ENCODE measurements around the gene ZNF735.
"Not testable (repeated sequence)": the region's sequence is repeated elsewhere in the genome, so short reads cannot be mapped to it uniquely, and the experiment has no call there.

ZNF735 gene

GRCh38 chr7:64206903-64207302 is at the start of gene ZNF735:
Gene ZNF735, plus strand, starts transcription at chr7:64207203. Its CDS starts 0 bp downstream, at chr7:64207203.
- H3K27me3 ChIP-seq (ENCODE audit: control insufficient read depth in 1 of 2, insufficient read depth in 2 of 2, low read length in 2 of 2): no peaks in the 10 kb centered on the region
- H3K4me3 ChIP-seq (ENCODE audit: low read depth in 1 of 2, low read length in 2 of 2): no peak within 1 kb of the TSS
- H3K9me3 ChIP-seq (ENCODE audit: low read length): no peaks in the 10 kb centered on the region
- H3K27ac ChIP-seq (ENCODE audit: low read depth, low read length): no peak within 1 kb of the TSS
- H3K9ac ChIP-seq (ENCODE audit: low read length): no peak within 1 kb of the TSS
- no peaks in the 10 kb centered on the region for H3K4me1 ChIP-seq (ENCODE audit: insufficient read depth, low read length)
- no peaks in the 10 kb centered on the region for H3K36me3 ChIP-seq (ENCODE audit: insufficient read depth, low read length)

- not testable (repeated sequence) for H3K9me3 ChIP-seq (ENCODE audit: low read length); H3K4me1 ChIP-seq (ENCODE audit: insufficient read depth, low read length); H3K27me3 ChIP-seq (ENCODE audit: control insufficient read depth in 1 of 2, insufficient read depth in 2 of 2, low read length in 2 of 2); H3K9ac ChIP-seq (ENCODE audit: low read length); H3K4me3 ChIP-seq (ENCODE audit: low read depth in 1 of 2, low read length in 2 of 2); H3K27ac ChIP-seq (ENCODE audit: low read depth, low read length); H3K36me3 ChIP-seq (ENCODE audit: insufficient read depth, low read length)
Observed at GRCh38 chr7:64170974-64171373, 36.0 kb upstream of the ZNF735 start.

DNA sequence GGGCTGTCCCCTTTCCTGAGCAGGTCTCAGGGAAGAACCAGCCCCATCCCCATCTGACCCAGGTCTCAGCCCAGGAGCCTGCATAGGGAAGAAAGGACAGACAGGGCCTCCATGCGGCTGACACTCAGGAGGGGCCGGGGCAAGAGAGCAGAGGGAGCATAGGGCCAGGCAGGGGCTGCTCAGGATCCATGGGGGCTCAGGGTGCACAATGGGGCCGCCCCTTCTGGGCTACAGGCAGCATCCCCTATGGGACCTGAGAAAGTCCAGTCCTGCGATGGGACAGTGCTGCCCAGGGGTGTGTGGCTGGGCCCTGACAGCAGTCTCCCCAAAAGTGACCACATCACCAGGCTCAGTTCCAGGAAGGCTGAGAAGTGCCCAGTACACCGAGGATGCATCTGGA is 32.7 kb upstream of the ZNF735 start:
- Histone ChIP-seq H3K27me3 (ENCODE audit: control insufficient read depth in 1 of 2, insufficient read depth in 2 of 2, low read length in 2 of 2) (no peaks in the 10 kb centered on the region), H3K27ac (ENCODE audit: low read depth, low read length) (no peak overlapping the region), H3K4me3 (ENCODE audit: low read depth in 1 of 2, low read length in 2 of 2) (no peak overlapping the region), H3K9me3 (ENCODE audit: low read length) (no peaks in the 10 kb centered on the region), H3K9ac (ENCODE audit: low read length) (no peak overlapping the region), H3K36me3 (ENCODE audit: insufficient read depth, low read length) (no peaks in the 10 kb centered on the region), H3K4me1 (ENCODE audit: insufficient read depth, low read length) (no peaks in the 10 kb centered on the region)

GRCh38 chr7:64174941-64175340 is 32.1 kb upstream of the ZNF735 start:
- no peaks in the 10 kb centered on the region for H3K27me3 ChIP-seq (ENCODE audit: control insufficient read depth in 1 of 2, insufficient read depth in 2 of 2, low read length in 2 of 2)
- no peaks in the 10 kb centered on the region for H3K36me3 ChIP-seq (ENCODE audit: insufficient read depth, low read length)
- H3K9ac ChIP-seq (ENCODE audit: low read length): no peak overlapping the region
- H3K27ac ChIP-seq (ENCODE audit: low read depth, low read length): no peak overlapping the region
- H3K9me3 ChIP-seq (ENCODE audit: low read length): no peaks in the 10 kb centered on the region
- H3K4me1 ChIP-seq (ENCODE audit: insufficient read depth, low read length): no peaks in the 10 kb centered on the region
- H3K4me3 ChIP-seq (ENCODE audit: low read depth in 1 of 2, low read length in 2 of 2): no peak overlapping the region

GRCh38 chr7:64180989-64181388 is 26.0 kb upstream of the ZNF735 start:
- H3K27ac ChIP-seq (ENCODE audit: low read depth, low read length): no peak overlapping the region
- H3K27me3 ChIP-seq (ENCODE audit: control insufficient read depth in 1 of 2, insufficient read depth in 2 of 2, low read length in 2 of 2): peaks cover 0 to 11% of the 10 kb centered on the region in 2 donors
- no peak overlapping the region for H3K4me3 ChIP-seq (ENCODE audit: low read depth in 1 of 2, low read length in 2 of 2)
- no peaks in the 10 kb centered on the region for H3K9me3 ChIP-seq (ENCODE audit: low read length)
- H3K36me3 ChIP-seq (ENCODE audit: insufficient read depth, low read length): no peaks in the 10 kb centered on the region
- no peaks in the 10 kb centered on the region for H3K4me1 ChIP-seq (ENCODE audit: insufficient read depth, low read length)
- H3K9ac ChIP-seq (ENCODE audit: low read length): no peak overlapping the region

GRCh38 chr7:64181586-64181985 is 25.4 kb upstream of the ZNF735 start:
- no peaks in the 10 kb centered on the region for H3K9me3 ChIP-seq (ENCODE audit: low read length)
- no peaks in the 10 kb centered on the region for H3K36me3 ChIP-seq (ENCODE audit: insufficient read depth, low read length)
- no peaks in the 10 kb centered on the region for H3K4me1 ChIP-seq (ENCODE audit: insufficient read depth, low read length)
- no peak overlapping the region for H3K4me3 ChIP-seq (ENCODE audit: low read depth in 1 of 2, low read length in 2 of 2)
- no peak overlapping the region for H3K9ac ChIP-seq (ENCODE audit: low read length)
- H3K27me3 ChIP-seq (ENCODE audit: control insufficient read depth in 1 of 2, insufficient read depth in 2 of 2, low read length in 2 of 2): peaks cover 0 to 11% of the 10 kb centered on the region in 2 donors
- H3K27ac ChIP-seq (ENCODE audit: low read depth, low read length): no peak overlapping the region

DNA sequence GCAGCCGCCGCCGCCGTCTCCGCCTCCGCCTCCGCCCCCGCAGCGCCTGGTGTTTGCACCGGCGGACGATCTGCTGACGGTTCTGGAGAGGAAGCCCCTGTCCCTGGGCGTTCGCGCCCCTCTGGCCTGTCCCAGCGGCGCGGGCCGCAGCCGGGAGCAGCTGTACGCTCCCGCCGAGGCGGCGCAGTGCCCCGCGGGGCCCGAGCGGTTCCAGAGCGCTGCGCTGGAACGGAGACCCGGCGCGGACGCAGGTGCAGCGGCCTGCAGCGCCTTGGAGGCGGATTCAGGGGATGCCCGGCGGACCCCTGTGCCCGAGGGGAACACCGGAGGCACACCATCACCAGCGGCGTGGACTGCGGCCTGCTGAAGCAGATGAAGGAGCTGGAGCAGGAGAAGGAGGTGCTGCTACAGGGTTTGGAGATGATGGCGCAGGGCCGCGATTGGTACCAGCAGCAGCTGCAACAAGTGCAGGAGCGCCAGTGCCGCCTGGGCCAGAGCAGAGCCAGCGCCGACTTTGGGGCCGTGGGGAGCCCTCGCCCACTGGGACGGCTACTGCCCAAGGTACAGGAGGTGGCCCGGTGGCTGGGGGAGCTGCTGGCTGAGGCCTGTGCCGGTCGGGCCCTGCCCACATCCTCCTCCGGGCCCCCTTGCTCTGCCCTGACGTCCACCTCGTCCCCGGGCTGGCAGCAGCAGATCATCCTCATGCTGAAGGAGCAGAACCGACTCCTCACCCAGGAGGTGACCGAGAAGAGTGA is 24.8 kb upstream of the ZNF735 start:
- Histone ChIP-seq H3K4me3 (ENCODE audit: low read depth in 1 of 2, low read length in 2 of 2) (no peak overlapping the region), H3K4me1 (ENCODE audit: insufficient read depth, low read length) (no peaks in the 10 kb centered on the region), H3K27ac (ENCODE audit: low read depth, low read length) (no peak overlapping the region), H3K9ac (ENCODE audit: low read length) (no peak overlapping the region), H3K27me3 (ENCODE audit: control insufficient read depth in 1 of 2, insufficient read depth in 2 of 2, low read length in 2 of 2) (peaks cover 0 to 11% of the 10 kb centered on the region in 2 donors), H3K36me3 (ENCODE audit: insufficient read depth, low read length) (no peaks in the 10 kb centered on the region), H3K9me3 (ENCODE audit: low read length) (no peaks in the 10 kb centered on the region)

DNA sequence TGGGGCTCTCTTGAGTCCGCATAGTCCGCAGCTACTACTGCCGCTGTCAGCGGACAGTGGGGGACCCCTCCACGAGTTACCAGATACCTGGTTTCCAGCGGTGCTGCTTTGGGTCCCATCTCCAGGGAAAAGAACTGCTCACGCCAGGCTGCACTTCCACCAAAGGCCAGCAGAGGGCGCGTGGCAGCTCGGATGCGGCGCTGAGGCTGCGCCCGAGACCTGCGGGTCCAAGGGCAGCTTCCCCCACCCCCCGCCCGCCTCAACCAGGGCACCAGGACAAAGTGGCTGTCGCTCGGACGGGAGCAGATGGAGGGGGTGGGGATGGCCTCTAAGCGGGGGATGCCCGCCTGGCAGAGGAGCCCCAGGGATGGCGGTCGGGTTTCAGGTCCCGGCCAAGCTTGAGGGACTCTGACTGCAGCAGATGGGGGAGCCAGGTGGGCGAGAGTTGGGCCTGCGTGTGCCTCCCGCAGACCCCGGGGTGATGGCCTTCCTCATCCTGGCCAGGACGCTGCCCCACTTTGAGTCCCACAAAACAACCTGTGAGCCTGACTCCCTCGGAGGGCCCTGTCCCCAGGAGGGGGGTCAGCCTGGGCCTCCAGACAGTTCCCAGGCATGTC is 23.8 kb upstream of the ZNF735 start:
- Histone ChIP-seq H3K9ac (ENCODE audit: low read length) (no peak overlapping the region), H3K27ac (ENCODE audit: low read depth, low read length) (no peak overlapping the region), H3K9me3 (ENCODE audit: low read length) (no peaks in the 10 kb centered on the region), H3K4me3 (ENCODE audit: low read depth in 1 of 2, low read length in 2 of 2) (no peak overlapping the region), H3K27me3 (ENCODE audit: control insufficient read depth in 1 of 2, insufficient read depth in 2 of 2, low read length in 2 of 2) (peaks cover 0 to 11% of the 10 kb centered on the region in 2 donors), H3K36me3 (ENCODE audit: insufficient read depth, low read length) (no peaks in the 10 kb centered on the region), H3K4me1 (ENCODE audit: insufficient read depth, low read length) (no peaks in the 10 kb centered on the region)

DNA sequence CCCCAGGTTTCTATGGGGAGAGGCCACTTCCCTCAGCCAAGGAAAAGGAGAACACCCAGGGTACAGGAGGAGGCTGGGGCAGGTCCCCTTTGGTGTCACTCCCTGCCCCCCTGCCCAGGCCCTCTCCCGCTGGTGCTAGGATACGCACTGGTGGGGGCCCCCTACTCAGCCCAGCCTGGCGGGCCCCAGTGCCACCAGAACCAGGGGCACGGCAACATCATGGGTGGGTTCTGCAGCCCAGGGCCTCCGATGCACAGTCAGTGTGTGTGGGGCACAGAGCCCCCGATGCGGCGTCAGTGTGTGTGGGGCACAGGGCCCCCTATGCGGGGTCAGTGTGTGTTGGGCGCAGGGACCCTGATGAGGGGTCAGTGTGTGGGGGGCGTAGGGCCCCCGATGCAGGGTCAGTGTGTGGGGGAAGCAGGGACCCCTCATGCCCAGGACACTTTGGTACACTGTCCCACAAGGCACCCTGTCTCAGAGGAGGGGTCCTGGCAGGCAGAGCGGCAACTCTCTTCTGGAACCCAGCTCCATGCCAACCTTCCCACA is 23.1 kb upstream of the ZNF735 start:
- peaks cover 0 to 11% of the 10 kb centered on the region in 2 donors for H3K27me3 ChIP-seq (ENCODE audit: control insufficient read depth in 1 of 2, insufficient read depth in 2 of 2, low read length in 2 of 2)
- no peaks in the 10 kb centered on the region for H3K36me3 ChIP-seq (ENCODE audit: insufficient read depth, low read length)
- H3K9ac ChIP-seq (ENCODE audit: low read length): no peak overlapping the region
- no peak overlapping the region for H3K27ac ChIP-seq (ENCODE audit: low read depth, low read length)
- no peaks in the 10 kb centered on the region for H3K4me1 ChIP-seq (ENCODE audit: insufficient read depth, low read length)
- no peaks in the 10 kb centered on the region for H3K9me3 ChIP-seq (ENCODE audit: low read length)
- no peak overlapping the region for H3K4me3 ChIP-seq (ENCODE audit: low read depth in 1 of 2, low read length in 2 of 2)

DNA sequence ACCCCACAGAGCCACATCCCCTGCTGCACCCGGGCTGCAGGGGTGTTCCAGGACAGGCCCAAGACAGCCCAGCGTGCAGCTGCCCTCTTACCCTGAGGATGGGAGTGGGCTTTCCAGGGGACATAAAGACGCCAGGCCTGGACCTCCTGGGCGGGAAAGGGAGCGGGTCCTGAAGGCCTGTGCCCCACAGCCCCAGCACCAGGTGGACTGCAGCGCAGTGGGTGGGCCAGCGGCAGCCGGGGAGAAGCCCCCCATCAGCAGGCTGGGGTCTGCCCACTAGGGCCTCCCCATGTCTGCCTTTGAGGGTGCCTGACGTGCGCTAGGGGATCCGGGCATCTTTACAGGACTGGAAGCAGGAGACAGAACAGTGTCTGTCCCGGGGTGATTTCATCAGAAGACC is 22.6 kb upstream of the ZNF735 start:
- H3K4me3 ChIP-seq (ENCODE audit: low read depth in 1 of 2, low read length in 2 of 2): no peak overlapping the region
- H3K27ac ChIP-seq (ENCODE audit: low read depth, low read length): no peak overlapping the region
- H3K27me3 ChIP-seq (ENCODE audit: control insufficient read depth in 1 of 2, insufficient read depth in 2 of 2, low read length in 2 of 2): peaks cover 0 to 11% of the 10 kb centered on the region in 2 donors
- no peak overlapping the region for H3K9ac ChIP-seq (ENCODE audit: low read length)
- no peaks in the 10 kb centered on the region for H3K9me3 ChIP-seq (ENCODE audit: low read length)
- no peaks in the 10 kb centered on the region for H3K4me1 ChIP-seq (ENCODE audit: insufficient read depth, low read length)
- H3K36me3 ChIP-seq (ENCODE audit: insufficient read depth, low read length): no peaks in the 10 kb centered on the region

DNA sequence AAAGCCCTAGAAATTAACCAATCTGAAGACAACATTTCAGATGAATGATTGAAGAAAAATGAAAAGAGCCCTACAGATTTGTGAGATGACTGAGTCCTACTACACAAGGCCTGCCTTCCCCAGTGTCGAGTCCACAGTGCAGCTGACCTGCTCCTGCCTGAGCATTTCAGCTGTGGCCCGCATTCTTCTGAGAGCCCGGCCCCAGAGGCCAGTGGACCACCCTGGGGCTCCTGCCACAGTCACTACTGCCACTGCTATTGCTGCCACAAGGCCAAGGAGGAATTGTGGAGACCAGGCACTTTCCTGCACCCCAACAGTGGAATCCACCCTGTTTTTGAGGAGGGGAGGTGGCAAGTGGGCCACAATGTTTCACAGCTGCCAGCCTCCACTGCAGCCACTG is 19.6 kb upstream of the ZNF735 start:
- H3K27me3 ChIP-seq (ENCODE audit: control insufficient read depth in 1 of 2, insufficient read depth in 2 of 2, low read length in 2 of 2): peaks cover 0 to 6% of the 10 kb centered on the region in 2 donors
- H3K9ac ChIP-seq (ENCODE audit: low read length): no peak overlapping the region
- H3K4me1 ChIP-seq (ENCODE audit: insufficient read depth, low read length): no peaks in the 10 kb centered on the region
- H3K9me3 ChIP-seq (ENCODE audit: low read length): no peaks in the 10 kb centered on the region
- no peaks in the 10 kb centered on the region for H3K36me3 ChIP-seq (ENCODE audit: insufficient read depth, low read length)
- H3K4me3 ChIP-seq (ENCODE audit: low read depth in 1 of 2, low read length in 2 of 2): no peak overlapping the region
- H3K27ac ChIP-seq (ENCODE audit: low read depth, low read length): no peak overlapping the region

Measured in muscle layer of colon (tissue), 2 donors.